Hepatocyte (in vitro differentiated cells): ENCODE results near the gene ST3GAL4.

ENCODE experiments used
- CTCF ChIP-seq: fragments of 200-600 bp; sonication (generic); IDR thresholded peaks from 2 replicates; pipeline ENCODE4 v1.5.1; 2016; ENCODE audit warnings: antibody characterized with exemption, mild to moderate bottlenecking; ENCODE audit not compliant: poor library complexity
- EZH2 ChIP-seq: fragments of 200-600 bp; sonication (generic); IDR thresholded peaks from 2 replicates; pipeline ENCODE4 v1.6.1; 2016; ENCODE audit warnings: antibody characterized with exemption, mild to moderate bottlenecking, borderline replicate concordance
- EZH2phosphoT487 ChIP-seq: fragments of 200-600 bp; sonication (generic); IDR thresholded peaks from one replicate; pipeline ENCODE4 v1.6.1; 2018; ENCODE audit warnings: antibody characterized with exemption, mild to moderate bottlenecking, low read depth, moderate library complexity; ENCODE audit not compliant: unreplicated experiment, severe bottlenecking

GRCh38 chr11:126423154-126423553, 67.7 kb downstream of the ST3GAL4 start:
- TF ChIP-seq CTCF (no peak), EZH2phosphoT487 (no peak), EZH2 (no peak)
